Colonic mucosa (tissue), 4 donors: ENCODE measurements around the gene PLA2G4E. TPM values are rescaled to one million over a fixed set of nuclear protein-coding genes. Genes with fewer than 3 reads are reported as not detected.

Source experiments
- DNase-seq: peaks from one replicate; pipeline ENCODE4 v3.0.0-alpha.2; 2020
- H3K27ac ChIP-seq: fragments of 200-600 bp; one replicate; pipeline ENCODE4 v1.8.0; 2021
- H3K27me3 ChIP-seq: fragments of 200-600 bp; one replicate; pipeline ENCODE4 v1.8.0; 2021
- H3K36me3 ChIP-seq: fragments of 200-600 bp; one replicate; pipeline ENCODE4 v1.8.0; 2021
- H3K4me1 ChIP-seq: fragments of 200-600 bp; one replicate; pipeline ENCODE4 v1.8.0; 2021; ENCODE audit warnings: mild to moderate bottlenecking
- H3K4me3 ChIP-seq: fragments of 200-600 bp; one replicate; pipeline ENCODE4 v1.8.0; 2021
- H3K9ac ChIP-seq, 2 donors: one replicate each; pipeline ENCODE4 v1.7.0; 2013; ENCODE audit warnings: control low read depth in 2 of 2, low read depth in 2 of 2, low read length in 2 of 2
- H3K9me3 ChIP-seq: fragments of 200-600 bp; one replicate; pipeline ENCODE4 v1.8.0; 2021
- intact Hi-C: fragments of 100-400 bp; cut with DNase I; formaldehyde crosslinking; loops from one replicate; pipeline ENCODE4 v1.14.1; 2022
- total RNA-seq, 2 donors: library from RNA; stranded (reverse); fragmentation: NEBNext Ultra II Directional in 1 of 2; extraction: Animal tissue kit (Norgen Biotek cat#: 25700) in 1 of 2; gene quantifications; one replicate each; pipeline ENCODE4 v1.2.1, GENCODE V29; 2021
- TF ChIP-seq, protein P1 (sequence below): fragments of 200-600 bp; IDR thresholded peaks from one replicate; pipeline ENCODE4 v1.8.0; 2022; ENCODE audit warnings: antibody characterized with exemption, mild to moderate bottlenecking
- donor health status: healthy.
- donor health status: DM: no; HTN: no; CAD: no.
- donor health status: DM: no; HTN: no; CAD: no.

PLA2G4E gene
- total RNA-seq, 2 donors from 2014 or later: 0.67 TPM; not detected in 1

DNA sequence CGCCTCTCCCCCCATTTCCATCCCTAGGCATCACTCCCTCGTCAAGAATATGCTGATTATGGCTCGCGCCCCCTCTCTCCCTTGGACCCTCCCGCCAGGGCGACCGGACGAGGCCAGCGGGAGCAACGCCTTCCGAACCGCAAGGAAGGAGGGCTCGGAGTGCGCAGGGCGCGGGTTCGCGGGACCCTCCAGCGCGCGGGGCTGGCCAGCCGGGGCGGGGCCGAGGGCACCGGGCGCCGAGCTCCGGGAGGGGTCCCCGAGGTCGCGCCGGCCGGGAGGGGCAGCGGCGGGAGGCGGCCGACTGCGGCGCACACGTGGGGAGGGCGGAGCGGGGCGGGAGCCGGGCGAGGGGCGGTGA, 49.0 kb downstream of the PLA2G4E start:
- Histone ChIP-seq H3K27ac (peak overlapping the region; percentile 85), H3K9me3 (no peaks in the 10 kb centered on the region), H3K27me3 (no peaks in the 10 kb centered on the region), H3K36me3 (no peaks in the 10 kb centered on the region), H3K4me1 (no peaks in the 10 kb centered on the region), H3K9ac (peak overlapping the region; percentile 95 to 99), H3K4me3 (peak overlapping the region; percentile 93)
- intact Hi-C loops: no loop called here
- DNase-seq: peak; percentile 62
- TF ChIP-seq, protein P1, sequence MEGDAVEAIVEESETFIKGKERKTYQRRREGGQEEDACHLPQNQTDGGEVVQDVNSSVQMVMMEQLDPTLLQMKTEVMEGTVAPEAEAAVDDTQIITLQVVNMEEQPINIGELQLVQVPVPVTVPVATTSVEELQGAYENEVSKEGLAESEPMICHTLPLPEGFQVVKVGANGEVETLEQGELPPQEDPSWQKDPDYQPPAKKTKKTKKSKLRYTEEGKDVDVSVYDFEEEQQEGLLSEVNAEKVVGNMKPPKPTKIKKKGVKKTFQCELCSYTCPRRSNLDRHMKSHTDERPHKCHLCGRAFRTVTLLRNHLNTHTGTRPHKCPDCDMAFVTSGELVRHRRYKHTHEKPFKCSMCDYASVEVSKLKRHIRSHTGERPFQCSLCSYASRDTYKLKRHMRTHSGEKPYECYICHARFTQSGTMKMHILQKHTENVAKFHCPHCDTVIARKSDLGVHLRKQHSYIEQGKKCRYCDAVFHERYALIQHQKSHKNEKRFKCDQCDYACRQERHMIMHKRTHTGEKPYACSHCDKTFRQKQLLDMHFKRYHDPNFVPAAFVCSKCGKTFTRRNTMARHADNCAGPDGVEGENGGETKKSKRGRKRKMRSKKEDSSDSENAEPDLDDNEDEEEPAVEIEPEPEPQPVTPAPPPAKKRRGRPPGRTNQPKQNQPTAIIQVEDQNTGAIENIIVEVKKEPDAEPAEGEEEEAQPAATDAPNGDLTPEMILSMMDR: no peak

DNA sequence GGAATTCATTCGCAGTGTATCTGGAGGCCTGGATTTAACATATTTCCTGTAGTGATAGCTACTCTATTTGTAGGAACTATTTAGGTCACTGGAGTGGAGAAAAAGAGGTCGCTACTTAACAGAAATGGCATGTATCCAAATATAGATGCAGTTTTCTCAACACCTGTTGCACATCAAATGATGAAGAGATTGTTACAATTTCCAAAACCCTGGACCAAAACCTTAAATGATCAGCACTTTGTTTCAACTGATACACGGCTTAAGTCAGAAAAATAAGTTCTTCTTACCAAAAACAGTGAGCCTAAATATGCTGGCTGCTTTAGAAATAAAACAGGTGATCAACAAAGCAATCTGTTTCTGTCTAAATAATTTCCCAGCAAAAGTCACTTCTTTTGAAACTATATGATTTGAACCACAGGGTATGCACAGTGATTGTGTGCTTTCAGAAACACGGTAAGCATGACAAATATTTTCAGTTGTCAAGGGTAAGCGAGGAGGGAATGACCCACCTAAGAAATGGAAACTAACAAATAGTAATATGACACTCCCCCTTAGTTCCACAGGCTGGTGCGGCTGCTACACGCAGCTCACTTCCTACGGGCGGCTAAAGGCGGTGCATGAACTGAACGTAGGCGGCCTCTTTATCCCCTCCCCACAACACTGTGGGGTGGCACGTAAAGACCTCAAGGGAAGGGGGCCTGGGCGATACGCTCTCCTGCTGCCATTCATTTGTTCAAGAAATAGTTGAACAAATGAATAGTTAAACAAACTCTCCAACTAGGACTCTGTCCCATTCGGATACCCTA, 49.5 kb downstream of the PLA2G4E start:
- peak overlapping the region; percentile 95 to 99 for H3K9ac ChIP-seq

GRCh38 chr15:41970456-41970855, 50.4 kb downstream of the PLA2G4E start:
- Histone ChIP-seq H3K36me3 (no peaks in the 10 kb centered on the region), H3K27me3 (no peaks in the 10 kb centered on the region), H3K9me3 (no peaks in the 10 kb centered on the region), H3K4me3 (peak overlapping the region; percentile 93), H3K27ac (peak overlapping the region; percentile 85), H3K4me1 (no peaks in the 10 kb centered on the region), H3K9ac (peak overlapping the region; percentile 36 to 45)
- TF ChIP-seq, protein P1: no peak
- intact Hi-C loops: no loop called here
- DNase-seq: no peak

More for the DNA sequence above, 49.5 kb downstream of the PLA2G4E start:
- Histone ChIP-seq H3K9me3 (no peaks in the 10 kb centered on the region), H3K27me3 (no peaks in the 10 kb centered on the region), H3K4me3 (peak overlapping the region; percentile 93), H3K27ac (peak overlapping the region; percentile 85), H3K36me3 (no peaks in the 10 kb centered on the region), H3K4me1 (no peaks in the 10 kb centered on the region)
- TF ChIP-seq, protein P1: no peak
- intact Hi-C loops: no loop called here
- DNase-seq: peak; percentile 69

GRCh38 chr15:41969851-41970431, 50.9 kb downstream of the PLA2G4E start:
- Histone ChIP-seq H3K9ac (peak overlapping the region; percentile 36 to 45), H3K4me3 (no peak overlapping the region), H3K9me3 (no peaks in the 10 kb centered on the region), H3K4me1 (no peaks in the 10 kb centered on the region), H3K27me3 (no peaks in the 10 kb centered on the region), H3K27ac (peak overlapping the region; percentile 85), H3K36me3 (no peaks in the 10 kb centered on the region)
- no peak for DNase-seq
- TF ChIP-seq, protein P1: no peak
- intact Hi-C loops: no loop called here

DNA sequence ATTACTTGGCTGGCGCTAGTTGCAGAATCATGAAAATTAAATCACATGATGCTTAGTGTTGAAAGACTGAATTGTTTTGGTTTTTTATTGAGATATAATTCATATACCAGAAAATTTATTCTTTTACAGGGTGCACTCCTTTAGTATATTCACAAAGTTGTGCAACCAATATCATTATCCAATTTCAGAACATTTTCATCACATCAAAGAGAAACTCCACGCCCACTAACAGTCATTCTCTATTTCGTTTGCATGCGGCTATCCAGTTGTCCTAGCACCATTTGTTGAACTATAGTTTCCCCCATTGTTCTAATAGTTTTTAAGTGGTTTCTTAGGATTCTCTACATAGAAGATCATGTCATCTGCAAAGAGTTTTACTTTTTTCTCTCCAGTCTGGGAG, 52.1 kb downstream of the PLA2G4E start:
- no peak overlapping the region for H3K27ac ChIP-seq
- TF ChIP-seq, protein P1: no peak
- H3K9me3 ChIP-seq: no peaks in the 10 kb centered on the region
- no peaks in the 10 kb centered on the region for H3K4me1 ChIP-seq
- H3K9ac ChIP-seq: no peak overlapping the region
- no peaks in the 10 kb centered on the region for H3K36me3 ChIP-seq
- no peak overlapping the region for H3K4me3 ChIP-seq
- intact Hi-C loops: no loop called here
- no peaks in the 10 kb centered on the region for H3K27me3 ChIP-seq
- no peak for DNase-seq
